Aorta (tissue), 5 donors: ENCODE data around the gene GABRG3. TPM values are rescaled to one million over a fixed set of nuclear protein-coding genes. Genes with fewer than 3 reads are reported as not detected.

Experiments used
- ATAC-seq: fragments of 200-7000 bp; cut with Tn5 transposase; one replicate; pipeline ENCODE4 v1.9.1; 2022; ENCODE audit warnings: moderate library complexity; ENCODE audit not compliant: low FRiP score
- DNase-seq, 2 donors: peaks; one replicate each; pipeline ENCODE4 v3.0.0-alpha.2; 2020
- H3K27ac ChIP-seq, 2 donors: one replicate each; pipeline ENCODE4 v1.5.1; 2013; ENCODE audit warnings: low read length in 2 of 2, mild to moderate bottlenecking in 2 of 2, moderate library complexity in 2 of 2, control low read depth in 1 of 2, inconsistent platforms in 1 of 2, low read depth in 1 of 2
- H3K27me3 ChIP-seq, 2 donors: one replicate each; pipeline ENCODE4 v1.6.1; 2013; ENCODE audit warnings: control low read depth in 1 of 2, low read length in 1 of 2, mild to moderate bottlenecking in 1 of 2, moderate library complexity in 1 of 2; ENCODE audit not compliant: insufficient read depth in 2 of 2, control insufficient read depth in 1 of 2
- H3K36me3 ChIP-seq, 2 donors: one replicate each; pipeline ENCODE4 v1.6.1; 2013; ENCODE audit warnings: control low read depth in 1 of 2, low read length in 1 of 2, mild to moderate bottlenecking in 1 of 2; ENCODE audit not compliant: insufficient read depth in 2 of 2, control insufficient read depth in 1 of 2
- H3K4me1 ChIP-seq, 2 donors: one replicate each; pipeline ENCODE4 v1.6.1; 2013; ENCODE audit warnings: low read length in 2 of 2, control low read depth in 1 of 2, mild to moderate bottlenecking in 1 of 2, moderate library complexity in 1 of 2; ENCODE audit not compliant: insufficient read depth in 2 of 2, control insufficient read depth in 1 of 2
- H3K4me3 ChIP-seq, 2 donors: one replicate each; pipeline ENCODE4 v1.5.1; 2013; ENCODE audit warnings: low read length in 2 of 2, control low read depth in 1 of 2, mild to moderate bottlenecking in 1 of 2
- H3K9me3 ChIP-seq: one replicate; pipeline ENCODE4 v1.6.1; 2013; ENCODE audit warnings: mild to moderate bottlenecking, low read length; ENCODE audit not compliant: control insufficient read depth
- WGBS, 2 donors: extraction: QIAGEN DNeasy Blood & Tissue Kit; methylation state at CpG; one replicate each; pipeline ENCODE4 v1.1.7; 2013; 5-methylcytosine and 5-hydroxymethylcytosine counted together
- intact Hi-C, 2 donors: fragments of 100-400 bp; cut with DNase I; formaldehyde crosslinking; loops; one replicate each; pipeline versions ENCODE4 v1.14.2 to v1.15.0; 2022
- polyA plus RNA-seq, 2 donors: library from polyadenylated mRNA; stranded (reverse); fragments of 200-250 nt; gene quantifications; one replicate each; pipeline ENCODE4 v1.2.3, GENCODE V29; 2013
- total RNA-seq, 2 donors: library from RNA; stranded (reverse); fragmentation: NEBNext Ultra II Directional; extraction: Animal tissue kit (Norgen Biotek cat#: 25700); gene quantifications; one replicate each; pipeline ENCODE4 v1.2.1, GENCODE V29; 2021
- donor health status: healthy with polysubstance abuse.
- donor health status: Bipolar disorder and iron deficiency.
- donor health status: DM: no; HTN: no; CAD: no.
- donor health status: DM: no; HTN: no; CAD: no.
- donor health status: DM: yes; HTN: yes; CAD: no.

The GABRG3 gene
- total and polyA plus RNA-seq, 4 donors, result not detected

DNA sequence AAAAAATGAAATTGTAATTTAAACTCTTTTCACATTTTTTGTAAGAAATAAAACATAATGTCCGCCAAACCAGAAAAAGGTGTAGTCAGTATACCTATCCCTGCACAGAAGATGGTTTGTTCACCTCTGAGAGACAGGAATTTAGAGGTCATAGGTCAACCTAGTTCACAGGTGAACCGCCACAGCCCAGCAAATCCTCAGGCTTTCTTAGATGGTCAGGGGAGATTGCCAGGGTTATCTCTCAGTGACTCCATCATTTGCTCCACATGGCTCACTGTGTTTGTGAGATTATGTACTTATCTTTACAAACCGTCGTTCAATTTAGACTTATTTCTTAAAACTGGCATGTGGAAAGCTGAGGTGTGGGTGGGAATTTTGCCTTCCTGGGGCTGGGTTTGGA is 264.2 kb downstream of the GABRG3 start:
- intact Hi-C loops, result no loop called here
- DNase-seq, result no peak
- 60 to 66% methylated on average over 4 of the region's 4 CpGs for WGBS, 2 donors
- H3K4me3 ChIP-seq, result no peak overlapping the region
- no peaks in the 10 kb centered on the region for H3K27me3 ChIP-seq
- H3K4me1 ChIP-seq, result no peaks in the 10 kb centered on the region
- H3K27ac ChIP-seq, result no peak overlapping the region
- ATAC-seq, result no peak
- H3K36me3 ChIP-seq, result no peaks in the 10 kb centered on the region
- no peaks in the 10 kb centered on the region for H3K9me3 ChIP-seq

DNA sequence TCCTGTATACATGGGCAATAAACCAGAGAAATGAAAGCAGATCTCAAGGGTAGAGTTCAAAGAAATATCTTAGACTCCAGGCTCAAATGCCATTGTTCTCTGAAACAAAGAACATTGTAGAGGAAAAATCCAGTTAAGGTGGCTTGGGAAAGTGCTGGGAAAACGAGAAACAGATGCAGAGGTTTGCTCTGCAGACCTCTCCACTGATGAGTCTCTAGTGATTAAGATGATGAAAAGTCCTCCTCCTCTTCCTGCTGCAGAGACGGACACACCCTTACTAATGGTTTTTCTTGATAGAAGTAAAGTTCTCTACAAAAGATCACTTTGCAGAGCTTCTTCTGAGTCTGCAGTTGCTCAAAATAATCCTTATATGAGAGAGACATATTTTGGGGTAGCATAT is 264.7 kb downstream of the GABRG3 start:
- H3K27ac ChIP-seq, result no peak overlapping the region
- H3K4me1 ChIP-seq, result no peaks in the 10 kb centered on the region
- no peak overlapping the region for H3K4me3 ChIP-seq
- intact Hi-C loops, result no loop called here
- H3K27me3 ChIP-seq, result no peaks in the 10 kb centered on the region
- no peak for ATAC-seq
- no peaks in the 10 kb centered on the region for H3K9me3 ChIP-seq
- DNase-seq, result no peak
- 19 to 20% methylated on average over 2 of the region's 2 CpGs for whole genome bisulfite sequencing, 2 donors
- no peaks in the 10 kb centered on the region for H3K36me3 ChIP-seq

DNA sequence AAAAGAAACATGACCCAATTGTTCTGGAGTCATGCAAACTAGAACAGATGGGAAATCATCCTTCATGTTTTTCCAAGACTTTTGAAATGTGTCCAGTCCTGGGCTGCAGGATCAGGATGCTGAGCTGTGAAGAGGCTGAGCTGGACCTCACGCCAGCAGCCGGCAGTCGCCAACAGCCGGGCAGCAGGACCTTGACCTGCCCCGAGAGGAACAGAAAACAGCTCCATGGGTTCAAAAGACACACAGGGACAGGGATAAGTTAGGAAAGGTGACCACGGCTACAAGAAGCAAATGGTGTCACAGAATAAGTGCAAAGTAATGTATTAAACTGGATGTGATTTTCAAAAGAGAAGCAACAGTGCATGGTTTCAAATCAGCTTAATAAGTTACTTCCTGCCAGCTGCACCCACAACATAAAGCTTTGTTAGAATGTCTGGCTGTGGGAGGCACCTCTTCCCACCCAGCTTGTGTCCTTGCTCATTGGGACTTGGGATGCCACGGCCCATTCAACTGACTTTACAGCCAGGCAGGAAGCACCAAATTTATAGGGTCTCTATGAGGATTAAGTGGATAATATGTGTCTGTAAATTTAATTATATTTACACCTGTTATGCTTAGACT is 266.4 kb downstream of the GABRG3 start:
- 69 to 74% methylated on average over 7 of the region's 7 CpGs for WGBS, 2 donors
- ATAC-seq (no peak), DNase-seq (no peak)
- H3K4me1 ChIP-seq, result no peaks in the 10 kb centered on the region
- intact Hi-C loops, result no loop called here
- H3K4me3 ChIP-seq, result no peak overlapping the region
- H3K27me3 ChIP-seq, result no peaks in the 10 kb centered on the region
- no peaks in the 10 kb centered on the region for H3K36me3 ChIP-seq
- H3K9me3 ChIP-seq, result no peaks in the 10 kb centered on the region
- no peak overlapping the region for H3K27ac ChIP-seq

DNA sequence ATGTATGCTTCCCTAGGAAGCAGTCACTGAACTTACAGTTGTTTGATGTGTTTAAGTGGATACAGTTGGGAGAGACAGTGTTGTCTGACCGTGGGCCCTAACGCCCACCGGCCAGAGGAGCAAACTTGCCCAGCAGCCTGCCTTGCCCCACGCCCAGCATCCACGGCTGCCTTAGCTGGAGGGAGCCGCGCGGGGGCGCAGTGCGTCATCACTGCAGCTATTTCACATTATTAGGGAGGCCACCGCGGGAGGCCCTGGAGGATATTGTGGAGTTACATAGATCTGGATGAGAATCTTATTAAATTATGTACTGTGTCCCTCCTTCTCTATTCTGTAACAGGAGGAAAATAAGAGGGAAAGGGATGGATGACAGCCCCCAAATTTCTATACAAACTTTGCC is 267.2 kb downstream of the GABRG3 start:
- 58 to 67% methylated on average over 12 of the region's 12 CpGs for WGBS, 2 donors
- peaks cover 1% of the 10 kb centered on the region for H3K9me3 ChIP-seq
- intact Hi-C loops, result no loop called here

DNA sequence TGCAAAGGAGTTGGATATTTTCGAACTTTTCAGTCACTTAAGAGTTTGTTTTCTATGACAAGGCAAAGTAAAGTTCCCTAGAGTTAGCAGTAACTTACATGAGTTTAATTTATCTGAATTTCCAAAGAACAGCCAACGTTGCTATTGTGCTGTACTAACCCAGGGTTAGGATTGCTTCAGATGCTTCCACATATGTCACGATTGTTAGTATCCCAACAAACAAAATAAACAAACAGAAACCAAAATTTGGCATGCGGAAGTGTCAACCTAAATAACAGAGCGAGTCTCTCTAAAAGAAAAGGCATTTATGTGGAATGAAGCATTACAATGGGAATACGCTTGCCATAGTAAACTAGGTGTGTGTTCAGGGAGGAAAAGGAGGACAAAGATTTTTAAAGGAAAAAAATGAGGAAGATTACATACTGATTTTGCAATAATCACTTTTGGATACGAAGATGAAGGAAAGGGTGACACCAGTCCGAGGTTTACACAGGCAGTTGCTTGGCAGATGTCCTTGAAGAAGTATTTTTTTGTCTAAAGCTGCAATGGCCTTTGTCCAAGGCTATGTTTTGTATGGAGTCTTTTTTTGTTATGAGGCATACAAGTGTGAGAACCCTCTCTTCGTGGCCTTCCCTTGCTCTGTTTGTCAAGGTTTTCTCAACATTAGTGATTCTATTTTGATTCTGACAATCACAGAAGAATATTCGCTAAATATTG is 267.9 kb downstream of the GABRG3 start:
- Histone ChIP-seq H3K27me3 (no peaks in the 10 kb centered on the region), H3K36me3 (no peaks in the 10 kb centered on the region), H3K27ac (no peak overlapping the region), H3K9me3 (peaks cover 1% of the 10 kb centered on the region), H3K4me3 (no peak overlapping the region), H3K4me1 (no peaks in the 10 kb centered on the region)
- intact Hi-C loops, result no loop called here
- DNase-seq, result no peak
- ATAC-seq, result no peak
- WGBS, 2 donors, result 59 to 60% methylated on average over 10 of the region's 10 CpGs

More for the DNA sequence above, 267.2 kb downstream of the GABRG3 start:
- Histone ChIP-seq H3K4me3 (no peak overlapping the region), H3K27me3 (no peaks in the 10 kb centered on the region), H3K4me1 (no peaks in the 10 kb centered on the region), H3K27ac (no peak overlapping the region), H3K36me3 (no peaks in the 10 kb centered on the region)
- no peak for ATAC-seq
- no peak for DNase-seq

DNA sequence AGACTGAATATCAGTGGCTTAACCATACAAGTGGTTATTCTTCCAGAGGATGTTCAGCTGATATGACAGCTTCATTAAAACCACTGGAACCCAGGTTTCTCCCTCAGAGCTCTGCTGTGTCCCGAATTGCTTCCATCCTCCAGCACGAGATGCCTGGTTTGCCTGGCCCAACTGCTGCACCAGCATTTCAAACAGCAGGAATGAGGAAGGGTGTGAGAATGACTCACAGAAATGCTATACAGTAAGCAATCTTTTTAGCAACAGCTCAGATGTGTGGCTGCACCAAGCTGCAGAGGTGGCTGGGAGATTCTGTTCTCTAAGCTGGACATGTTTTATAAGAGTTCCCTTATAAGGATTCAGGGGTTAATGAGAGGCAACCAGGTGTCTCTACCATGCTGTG is 271.0 kb downstream of the GABRG3 start:
- WGBS, 2 donors, result 40 to 46% methylated on average over 2 of the region's 2 CpGs
- intact Hi-C loops, result no loop called here
- DNase-seq (no peak), ATAC-seq (no peak)
- H3K4me3 ChIP-seq, result no peak overlapping the region
- no peaks in the 10 kb centered on the region for H3K36me3 ChIP-seq
- H3K4me1 ChIP-seq, result no peaks in the 10 kb centered on the region
- H3K27ac ChIP-seq, result no peak overlapping the region
- peaks cover 1% of the 10 kb centered on the region for H3K9me3 ChIP-seq
- H3K27me3 ChIP-seq, result no peaks in the 10 kb centered on the region

DNA sequence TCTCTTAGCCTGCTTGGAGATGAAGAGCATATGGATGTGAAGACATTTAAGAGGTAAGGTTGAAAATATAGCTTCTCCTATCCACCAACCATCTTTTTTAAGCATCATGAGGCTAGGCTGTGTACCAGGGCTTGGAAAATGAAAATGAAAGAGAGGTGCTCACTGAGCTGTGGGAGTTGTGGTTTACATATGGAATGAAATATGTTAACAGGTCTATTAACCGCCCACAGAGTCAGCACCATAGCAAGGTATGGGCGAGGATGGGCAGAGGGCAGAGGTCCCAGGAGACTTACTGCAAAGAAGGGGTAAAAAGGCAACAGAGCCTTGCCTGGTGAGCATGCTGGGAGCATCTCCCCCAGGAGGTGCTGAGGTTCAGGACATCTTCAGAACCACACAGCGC is 273.1 kb downstream of the GABRG3 start:
- Histone ChIP-seq H3K9me3 (peaks cover 1% of the 10 kb centered on the region), H3K4me1 (no peaks in the 10 kb centered on the region), H3K36me3 (no peaks in the 10 kb centered on the region), H3K27ac (no peak overlapping the region), H3K27me3 (no peaks in the 10 kb centered on the region), H3K4me3 (no peak overlapping the region)
- WGBS, 2 donors, result 72 to 84% methylated on average over 3 of the region's 3 CpGs
- intact Hi-C loops, result no loop called here
- DNase-seq, result no peak
- ATAC-seq, result no peak

DNA sequence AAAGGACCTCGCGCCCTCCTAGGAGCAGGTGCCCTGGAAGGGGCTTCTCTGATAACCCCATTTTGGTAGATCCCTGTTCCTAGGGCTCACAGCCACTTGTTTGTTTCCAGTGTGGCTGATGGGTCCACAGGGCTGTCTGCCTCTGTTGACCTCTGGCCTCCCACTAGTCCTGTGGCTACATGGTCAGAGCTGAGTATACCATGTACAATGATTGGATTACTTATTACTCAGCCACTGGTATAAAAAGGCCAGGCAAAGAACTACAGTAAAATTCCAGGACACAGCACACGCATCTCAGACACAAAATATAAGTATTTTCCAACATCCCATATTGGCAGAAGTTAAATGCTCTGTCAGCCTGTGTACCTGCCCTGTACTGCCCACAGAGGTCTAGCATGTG is 277.3 kb downstream of the GABRG3 start:
- no peak for DNase-seq
- no peak for ATAC-seq
- Histone ChIP-seq H3K27me3 (no peaks in the 10 kb centered on the region), H3K4me3 (no peak overlapping the region), H3K9me3 (no peaks in the 10 kb centered on the region), H3K36me3 (no peaks in the 10 kb centered on the region), H3K27ac (no peak overlapping the region), H3K4me1 (no peaks in the 10 kb centered on the region)
- intact Hi-C loops, result no loop called here
- 82 to 89% methylated on average over 3 of the region's 3 CpGs for WGBS, 2 donors

DNA sequence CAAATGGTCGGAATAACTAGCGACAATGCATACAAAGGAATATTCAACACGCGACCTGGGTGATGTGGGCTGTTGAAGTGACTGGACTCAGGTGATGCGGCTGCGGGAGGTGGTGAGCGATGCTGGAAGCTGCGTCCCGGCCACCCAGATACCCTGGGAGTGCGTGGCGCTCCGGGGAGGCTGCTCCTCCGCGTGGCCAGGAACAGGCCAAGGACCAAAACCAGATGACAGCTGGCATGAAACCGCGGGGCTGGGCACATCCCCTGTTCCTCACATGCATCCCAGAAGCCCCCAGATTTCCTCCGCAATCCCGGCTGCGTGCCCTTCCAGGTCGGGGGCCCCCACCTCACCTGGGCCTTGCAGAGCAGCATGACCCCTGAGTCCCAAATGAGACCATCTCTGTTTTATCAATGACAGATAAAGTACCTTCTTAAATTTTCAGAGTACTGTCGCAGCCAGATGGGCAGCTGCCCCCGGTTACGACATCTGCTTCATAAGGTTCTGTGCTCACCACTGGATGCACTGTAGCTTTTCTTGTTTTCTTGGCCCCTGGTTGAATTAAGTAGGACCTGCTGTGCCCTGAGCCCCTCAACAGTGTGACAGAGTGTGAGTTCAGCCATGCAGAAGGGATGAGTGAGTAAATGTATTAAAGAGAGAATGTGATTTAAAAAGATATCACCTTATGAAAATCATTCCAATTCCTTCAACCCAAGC is 278.2 kb downstream of the GABRG3 start:
- intact Hi-C loops, result no loop called here
- no peaks in the 10 kb centered on the region for H3K9me3 ChIP-seq
- no peaks in the 10 kb centered on the region for H3K36me3 ChIP-seq
- DNase-seq (no peak), ATAC-seq (no peak)
- no peaks in the 10 kb centered on the region for H3K4me1 ChIP-seq
- no peak overlapping the region for H3K4me3 ChIP-seq
- no peaks in the 10 kb centered on the region for H3K27me3 ChIP-seq
- WGBS, 2 donors, result 91 to 92% methylated on average over 23 of the region's 23 CpGs
- H3K27ac ChIP-seq, result no peak overlapping the region
